GM23248 (cell line): ENCODE results near the gene PSMC2. TPM values are rescaled to one million over a fixed set of nuclear protein-coding genes. Genes with fewer than 3 reads are reported as not detected.

Source experiments
- DNase-seq: peaks from one replicate; pipeline ENCODE4 v3.0.0-alpha.2; 2015
- H2AFZ ChIP-seq: fragments of 200-600 bp; sonication (generic); 2 replicates; pipeline ENCODE4 v1.6.1; 2016; ENCODE audit warnings: antibody characterized with exemption
- H3F3A ChIP-seq: fragments of 200-600 bp; sonication (generic); 2 replicates; pipeline ENCODE4 v1.6.1; 2016; ENCODE audit warnings: mild to moderate bottlenecking, antibody characterized with exemption, mixed run types; ENCODE audit not compliant: insufficient read depth
- H3K27ac ChIP-seq: fragments of 200-600 bp; sonication (generic); 2 replicates; pipeline ENCODE4 v1.5.1; 2016; ENCODE audit warnings: mild to moderate bottlenecking
- H3K27me3 ChIP-seq: fragments of 200-600 bp; sonication (generic); replicated peaks from 2 replicates; pipeline ENCODE4 v1.6.1; 2016; ENCODE audit warnings: mild to moderate bottlenecking; ENCODE audit not compliant: insufficient read depth
- H3K36me3 ChIP-seq: fragments of 200-600 bp; sonication (generic); 2 replicates; pipeline ENCODE4 v1.6.1; 2016; ENCODE audit warnings: low read depth, mild to moderate bottlenecking
- H3K4me1 ChIP-seq: fragments of 200-600 bp; sonication (generic); 2 replicates; pipeline ENCODE4 v1.6.1; 2016; ENCODE audit warnings: mild to moderate bottlenecking; ENCODE audit not compliant: insufficient read depth
- H3K4me2 ChIP-seq: fragments of 200-600 bp; sonication (generic); one replicate; pipeline ENCODE4 v1.6.1; 2016; ENCODE audit warnings: mild to moderate bottlenecking; ENCODE audit not compliant: unreplicated experiment
- H3K4me3 ChIP-seq: fragments of 200-600 bp; sonication (generic); 2 replicates; pipeline ENCODE4 v1.5.1; 2016; ENCODE audit warnings: mild to moderate bottlenecking
- H3K79me2 ChIP-seq: fragments of 200-600 bp; sonication (generic); 2 replicates; pipeline ENCODE4 v1.6.1; 2016; ENCODE audit warnings: mild to moderate bottlenecking; ENCODE audit not compliant: insufficient read depth
- H3K9ac ChIP-seq: fragments of 200-600 bp; sonication (generic); 2 replicates; pipeline ENCODE4 v1.6.1; 2016; ENCODE audit warnings: mild to moderate bottlenecking
- H3K9me2 ChIP-seq: fragments of 200-600 bp; sonication (generic); 2 replicates; pipeline ENCODE4 v1.6.1; 2016; ENCODE audit warnings: mixed run types, mild to moderate bottlenecking, moderate library complexity; ENCODE audit not compliant: insufficient read depth
- H3K9me3 ChIP-seq: fragments of 200-600 bp; sonication (generic); one replicate; pipeline ENCODE4 v1.6.1; 2017; ENCODE audit warnings: low read depth
- H4K20me1 ChIP-seq: fragments of 200-600 bp; sonication (generic); 2 replicates; pipeline ENCODE4 v1.6.0; 2016; ENCODE audit not compliant: insufficient read depth
- EZH2 ChIP-seq: fragments of 200-600 bp; sonication (generic); IDR thresholded peaks from 2 replicates; pipeline ENCODE4 v1.6.1; 2018; ENCODE audit warnings: antibody characterized with exemption, mild to moderate bottlenecking; ENCODE audit not compliant: insufficient read depth, poor library complexity, severe bottlenecking
- EZH2phosphoT487 ChIP-seq: fragments of 200-600 bp; sonication (generic); IDR thresholded peaks from 2 replicates; pipeline ENCODE4 v1.6.1; 2018; ENCODE audit warnings: antibody characterized with exemption, moderate library complexity, mild to moderate bottlenecking, low read depth; ENCODE audit not compliant: insufficient read depth
- WGBS, 2 experiments: methylation state at CpG; one replicate each; pipeline ENCODE4 v1.1.6; 2015 to 2017; ENCODE audit warnings: low lambda C conversion rate in 2 of 2, low coverage in 1 of 2; ENCODE audit errors: missing lambda C conversion rate in 2 of 2; 5-methylcytosine and 5-hydroxymethylcytosine counted together
- in situ Hi-C: fragments of 300-500 bp; cut with MboI; formaldehyde crosslinking; loops from 2 replicates; pipeline ENCODE4 v1.15.0; 2020
- polyA plus RNA-seq: library from polyadenylated mRNA; unstranded; fragments of >200 nt; fragmentation: Nextera tagmentation; extraction: Ambion mirVana; gene quantifications from 2 replicates; pipeline ENCODE4 v1.2.1, GENCODE V29; 2016
- total RNA-seq: library from RNA; depleted of rRNA; stranded (reverse); fragments of >200 nt; shearing (Covaris generic); gene quantifications from 2 replicates; pipeline ENCODE4 v1.2.3, GENCODE V29; 2014; rRNA removed

The PSMC2 gene
- total RNA-seq (118 and 152 TPM in 2 replicates), polyA plus RNA-seq (173 and 187 TPM in 2 replicates)

DNA sequence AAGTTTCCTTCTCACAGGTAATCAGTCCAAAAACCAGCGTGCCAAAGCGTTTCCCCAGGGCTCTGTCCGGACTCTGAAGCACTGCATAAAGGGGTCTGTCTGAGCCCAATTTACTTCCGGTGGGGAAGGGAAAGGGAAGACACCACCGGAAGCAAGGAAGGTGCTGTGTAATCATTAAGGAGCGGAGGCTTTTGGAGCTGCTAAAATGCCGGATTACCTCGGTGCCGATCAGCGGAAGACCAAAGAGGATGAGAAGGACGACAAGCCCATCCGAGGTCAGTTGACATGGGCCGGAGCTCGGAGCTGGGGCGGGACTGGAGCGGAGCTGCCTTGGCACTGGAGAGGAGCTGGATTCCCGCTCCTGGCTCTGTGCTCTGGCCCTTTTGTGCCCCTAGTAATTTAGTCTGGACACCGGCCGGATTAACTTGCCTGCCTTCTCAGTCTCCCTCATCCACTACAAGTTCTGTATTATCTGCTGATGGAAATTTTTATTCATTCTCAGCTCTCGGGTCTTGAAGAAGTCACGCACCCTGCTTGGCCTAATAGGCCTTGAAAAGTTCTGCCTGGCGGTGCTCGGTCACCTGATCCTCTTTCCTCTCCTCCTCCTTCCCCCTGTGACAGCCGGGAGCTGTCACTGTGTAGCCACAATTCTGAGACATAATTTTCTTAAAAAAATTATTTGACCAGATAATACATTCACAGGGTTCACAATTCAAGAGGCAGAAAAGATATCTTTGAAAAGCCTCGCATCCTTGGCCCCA lies at the start of gene PSMC2:
Gene PSMC2, plus strand, starts transcription at position 137 of the 761 bp plus-strand sequence. Its CDS starts 69 bp downstream, at position 206.
- H2AFZ ChIP-seq: peak within 1 kb of the TSS; percentile 99
- no peaks in the 10 kb centered on the region for H3K9me2 ChIP-seq
- peaks cover 1% of the 10 kb centered on the region for H3K36me3 ChIP-seq
- H4K20me1 ChIP-seq: 0 out of 2 replicates have a peak, but pooled peaks cover 6% of the 10 kb centered on the region
- H3K4me2 ChIP-seq: peak within 1 kb of the TSS; percentile 95
- peaks cover 97% of the 10 kb centered on the region for H3K79me2 ChIP-seq
- no peak for TF ChIP-seq EZH2
- TF ChIP-seq EZH2phosphoT487: no peak
- no peaks in the 10 kb centered on the region for H3K9me3 ChIP-seq
- peak within 1 kb of the TSS; percentile 98 for H3K9ac ChIP-seq
- peak; percentile 93 for DNase-seq
- peaks cover 14% of the 10 kb centered on the region; the same call in 1 of the 2 replicates for H3F3A ChIP-seq
- H3K4me1 ChIP-seq: peaks cover 41% of the 10 kb centered on the region
- peak within 1 kb of the TSS; percentile 88 for H3K27ac ChIP-seq
- in situ Hi-C loops: no loop called here
- H3K27me3 ChIP-seq: no peaks in the 10 kb centered on the region
- H3K4me3 ChIP-seq: peak within 1 kb of the TSS; percentile 92
- 1 to 2% methylated on average over 25 of the region's 25 CpGs for WGBS, 2 experiments

DNA sequence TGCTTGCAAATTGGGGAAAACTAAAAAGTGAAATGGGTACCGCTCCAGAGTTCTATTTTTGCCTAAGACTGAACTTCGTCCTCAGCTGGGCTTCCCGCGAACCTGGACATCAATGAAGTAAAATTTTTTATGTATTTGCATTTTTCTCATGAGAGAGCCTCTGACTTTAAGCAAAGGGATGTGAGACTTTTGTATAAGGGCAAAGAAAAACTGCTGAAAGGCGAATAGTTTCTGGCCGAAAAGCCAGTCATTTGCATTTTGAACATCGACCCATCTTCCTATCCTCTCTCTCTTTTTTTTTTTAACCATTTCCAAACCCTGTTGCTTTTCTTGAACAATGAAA lies 49.6 kb upstream of the PSMC2 start:
- peak overlapping the region; percentile 90 for H3K4me3 ChIP-seq
- peaks cover 41% of the 10 kb centered on the region for H3K79me2 ChIP-seq
- H3K36me3 ChIP-seq: peaks cover 19% of the 10 kb centered on the region
- H3K27ac ChIP-seq: peak overlapping the region; percentile 92
- H4K20me1 ChIP-seq: no peaks in the 10 kb centered on the region
- peak overlapping the region; percentile 96 for H3K9ac ChIP-seq
- in situ Hi-C loops: no loop called here
- H2AFZ ChIP-seq: peak overlapping the region; percentile 94
- peak overlapping the region; percentile 99 for H3K4me2 ChIP-seq
- no peaks in the 10 kb centered on the region for H3K9me2 ChIP-seq
- TF ChIP-seq EZH2 (no peak), EZH2phosphoT487 (no peak)
- no peaks in the 10 kb centered on the region for H3K27me3 ChIP-seq
- H3F3A ChIP-seq: peaks cover 16% of the 10 kb centered on the region
- peaks cover 19% of the 10 kb centered on the region for H3K4me1 ChIP-seq
- no peak for DNase-seq
- no peaks in the 10 kb centered on the region for H3K9me3 ChIP-seq
- 1% methylated on average over 7 of the region's 7 CpGs for WGBS, 2 experiments

DNA sequence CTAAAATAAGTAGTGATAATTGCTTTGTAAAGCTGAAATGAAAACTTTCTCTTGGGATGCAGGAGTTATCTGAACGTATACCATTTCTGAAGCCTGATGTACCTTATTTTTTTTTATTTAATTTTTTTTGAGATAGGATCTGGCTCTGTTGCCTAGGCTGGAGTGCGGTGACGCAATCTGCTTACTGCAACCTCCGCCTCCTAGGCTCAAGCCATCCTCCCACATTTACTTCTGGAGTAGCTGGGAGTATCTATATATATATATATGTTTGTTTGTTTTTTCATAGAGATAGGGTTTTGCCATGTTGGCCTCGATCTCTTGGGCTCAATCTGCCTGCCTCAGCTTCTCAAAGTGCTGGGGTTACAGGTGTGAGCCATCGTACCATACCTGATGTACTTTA lies 47.8 kb upstream of the PSMC2 start:
- Histone ChIP-seq H3K4me2 (no peak overlapping the region), H3K79me2 (peaks cover 58% of the 10 kb centered on the region), H4K20me1 (no peaks in the 10 kb centered on the region), H3K9ac (no peak overlapping the region), H3K4me3 (no peak overlapping the region), H3K27ac (no peak overlapping the region), H3K27me3 (no peaks in the 10 kb centered on the region), H2AFZ (no peak overlapping the region), H3K4me1 (peaks cover 19% of the 10 kb centered on the region), H3K9me2 (no peaks in the 10 kb centered on the region), H3K9me3 (no peaks in the 10 kb centered on the region), H3K36me3 (peaks cover 35% of the 10 kb centered on the region), H3F3A (peaks cover 29% of the 10 kb centered on the region)
- WGBS, 2 experiments: 90 to 94% methylated on average over 6 of the region's 6 CpGs
- no peak for DNase-seq
- TF ChIP-seq EZH2phosphoT487 (no peak), EZH2 (no peak)
- in situ Hi-C loops: no loop called here

- TF ChIP-seq EZH2 (no peak), EZH2phosphoT487 (no peak)
- peaks cover 47% of the 10 kb centered on the region for H3K36me3 ChIP-seq
- 52% methylated on average over 2 of the region's 2 CpGs for WGBS, 2 experiments
These were observed 46.0 kb upstream of the PSMC2 start for GRCh38 chr7:103301441-103301840.

More at GRCh38 chr7:103301441-103301840, 46.0 kb upstream of the PSMC2 start:
- Histone ChIP-seq H3K27ac (no peak overlapping the region), H3F3A (peaks cover 35% of the 10 kb centered on the region), H3K27me3 (no peaks in the 10 kb centered on the region), H3K4me2 (no peak overlapping the region), H3K4me3 (no peak overlapping the region), H2AFZ (no peak overlapping the region), H3K79me2 (peaks cover 70% of the 10 kb centered on the region), H3K4me1 (peaks cover 19% of the 10 kb centered on the region), H4K20me1 (no peaks in the 10 kb centered on the region), H3K9ac (no peak overlapping the region), H3K9me2 (no peaks in the 10 kb centered on the region), H3K9me3 (no peaks in the 10 kb centered on the region)
- in situ Hi-C loops: no loop called here
- DNase-seq: no peak
